Neural cell (in vitro differentiated cells): ENCODE data around the gene KCNS3. TPM values are rescaled to one million over a fixed set of nuclear protein-coding genes. Genes with fewer than 3 reads are reported as not detected.

Source experiments
- H2AFZ ChIP-seq: fragments of 200-600, 300-800 bp; sonication (generic), shearing (Covaris generic); 2 replicates; pipeline ENCODE4 v1.6.0; 2014; ENCODE audit warnings: low read depth, mild to moderate bottlenecking, antibody characterized with exemption, low read length, moderate library complexity
- H3F3A ChIP-seq: fragments of 200-600 bp; shearing (Covaris generic); 2 replicates; pipeline ENCODE4 v1.6.1; 2016; ENCODE audit warnings: mild to moderate bottlenecking, moderate library complexity, mixed read lengths, antibody characterized with exemption, low read length; ENCODE audit not compliant: insufficient read depth, poor library complexity, severe bottlenecking
- H3K27ac ChIP-seq: fragments of 200-600, 300-800 bp; sonication (generic), shearing (Covaris generic); 2 replicates; pipeline ENCODE4 v1.5.1; 2014; ENCODE audit warnings: mild to moderate bottlenecking, low read length, moderate library complexity
- H3K27me3 ChIP-seq: fragments of 300-800, 200-600 bp; sonication (generic), shearing (Covaris generic); 2 replicates; pipeline ENCODE4 v1.6.0; 2014; ENCODE audit warnings: mild to moderate bottlenecking, low read depth, low read length, moderate library complexity; ENCODE audit not compliant: insufficient read depth
- H3K36me3 ChIP-seq: fragments of 300-800, 200-600 bp; sonication (generic), shearing (Covaris generic); 2 replicates; pipeline ENCODE4 v1.5.1; 2014; ENCODE audit warnings: mild to moderate bottlenecking, antibody characterized with exemption, low read length, moderate library complexity; ENCODE audit not compliant: insufficient read depth
- H3K4me2 ChIP-seq: fragments of 300-800, 200-600 bp; sonication (generic), shearing (Covaris generic); 2 replicates; pipeline ENCODE4 v1.6.0; 2014; ENCODE audit warnings: mild to moderate bottlenecking, low read length
- H3K4me3 ChIP-seq: fragments of 300-800, 200-600 bp; sonication (generic), shearing (Covaris generic); 2 replicates; pipeline ENCODE4 v1.5.1; 2014; ENCODE audit warnings: mild to moderate bottlenecking, low read length, moderate library complexity
- H3K79me2 ChIP-seq: fragments of 200-600 bp; shearing (Covaris generic); replicated peaks from 2 replicates; pipeline ENCODE4 v1.6.0; 2014; ENCODE audit warnings: mild to moderate bottlenecking, low read length, moderate library complexity; ENCODE audit not compliant: insufficient read depth
- H3K9ac ChIP-seq: fragments of 300-800, 200-600 bp; sonication (generic), shearing (Covaris generic); 2 replicates; pipeline ENCODE4 v1.6.1; 2016; ENCODE audit warnings: mild to moderate bottlenecking, low read length, mixed read lengths
- H3K9me2 ChIP-seq: fragments of 200-600 bp; shearing (Covaris generic); 2 replicates; pipeline ENCODE4 v1.6.1; 2016; ENCODE audit warnings: mild to moderate bottlenecking, low read length, mixed read lengths; ENCODE audit not compliant: insufficient read depth
- H3K9me3 ChIP-seq: fragments of 200-600, 300-800 bp; sonication (generic), shearing (Covaris generic); 2 replicates; pipeline ENCODE4 v1.6.1; 2016; ENCODE audit warnings: mild to moderate bottlenecking, mixed run types, low read length, moderate library complexity, mixed read lengths
- H4K20me1 ChIP-seq: fragments of 200-600 bp; shearing (Covaris generic); 2 replicates; pipeline ENCODE4 v1.6.1; 2016; ENCODE audit warnings: mild to moderate bottlenecking, mixed run types; ENCODE audit not compliant: insufficient read depth
- EP300 ChIP-seq: fragments of 450-650 bp; conservative IDR thresholded peaks from 2 replicates; pipeline ENCODE4 v1.6.1; 2014; ENCODE audit warnings: antibody characterized with exemption, mild to moderate bottlenecking, moderate library complexity; ENCODE audit not compliant: poor library complexity, severe bottlenecking
- EZH2 ChIP-seq: fragments of 200-600, 300-800 bp; shearing (Covaris generic), sonication (generic); IDR thresholded peaks from 2 replicates; pipeline ENCODE4 v1.6.1; 2014; ENCODE audit warnings: antibody characterized with exemption, low read length, borderline replicate concordance, mild to moderate bottlenecking; ENCODE audit not compliant: insufficient read depth, poor library complexity, severe bottlenecking
- MXI1 ChIP-seq: fragments of 450-650 bp; conservative IDR thresholded peaks from 2 replicates; pipeline ENCODE4 v1.6.1; 2014; ENCODE audit warnings: antibody characterized with exemption, mild to moderate bottlenecking; ENCODE audit not compliant: poor library complexity, severe bottlenecking
- POLR2AphosphoS5 ChIP-seq: IDR thresholded peaks from 2 replicates; pipeline ENCODE4 v1.6.1; 2012
- RAD21 ChIP-seq: fragments of 450-650 bp; conservative IDR thresholded peaks from 2 replicates; pipeline ENCODE4 v1.6.1; 2014; ENCODE audit warnings: antibody characterized with exemption, mild to moderate bottlenecking, moderate library complexity
- SMC3 ChIP-seq: fragments of 450-650 bp; conservative IDR thresholded peaks from 2 replicates; pipeline ENCODE4 v1.6.1; 2014; ENCODE audit warnings: antibody characterized with exemption, mild to moderate bottlenecking, moderate library complexity; ENCODE audit not compliant: poor library complexity
- TAF1 ChIP-seq: IDR thresholded peaks from 2 replicates; pipeline ENCODE4 v1.6.1; 2012; ENCODE audit warnings: low read depth
- polyA plus RNA-seq: library from polyadenylated mRNA; depleted of rRNA; stranded (reverse); fragments of >200 nt; gene quantifications from 2 replicates; pipeline ENCODE4 v1.2.3, GENCODE V29; 2014
- TF ChIP-seq, protein P1 (sequence below): fragments of 450-650 bp; IDR thresholded peaks from 2 replicates; pipeline ENCODE4 v1.5.1; 2014; ENCODE audit warnings: antibody characterized with exemption, mild to moderate bottlenecking, moderate library complexity; ENCODE audit not compliant: poor library complexity, severe bottlenecking
- TF ChIP-seq, protein P2 (sequence below): IDR thresholded peaks from 2 replicates; pipeline ENCODE4 v1.6.1; 2012; ENCODE audit warnings: borderline replicate concordance

The KCNS3 gene
- polyA plus RNA-seq, 1 donor from 2014 or later: 0.15 TPM

DNA sequence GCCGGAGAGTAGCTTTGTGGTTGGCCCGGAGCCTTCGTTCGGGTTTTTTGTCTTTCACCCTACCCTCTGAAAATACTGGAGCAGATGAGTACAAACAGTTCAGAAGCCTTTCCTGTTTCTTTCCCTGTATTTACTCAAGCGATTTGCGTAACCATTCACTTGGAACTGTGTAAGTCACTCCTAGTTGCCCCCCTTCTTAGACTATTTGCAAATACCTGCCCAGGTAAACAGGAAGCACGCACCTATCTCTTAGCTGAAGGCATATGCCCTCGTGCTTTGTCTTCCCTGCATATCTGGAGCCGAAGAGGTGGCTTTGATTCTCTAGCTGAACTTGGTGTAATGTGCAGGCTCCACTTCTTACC lies 1.4 kb downstream of the KCNS3 start:
- Histone ChIP-seq H4K20me1 (no peaks in the 10 kb centered on the region), H2AFZ (no peak overlapping the region), H3F3A (no peaks in the 10 kb centered on the region), H3K4me2 (no peak overlapping the region), H3K36me3 (no peaks in the 10 kb centered on the region), H3K79me2 (no peaks in the 10 kb centered on the region), H3K4me3 (peak overlapping the region; percentile 88), H3K9ac (no peak overlapping the region), H3K27ac (no peak overlapping the region), H3K9me3 (no peaks in the 10 kb centered on the region), H3K27me3 (peaks cover 54% of the 10 kb centered on the region), H3K9me2 (no peaks in the 10 kb centered on the region)
- no peak for TF ChIP-seq POLR2AphosphoS5
- no peak for TF ChIP-seq EP300
- TF ChIP-seq RAD21: no peak
- TF ChIP-seq, protein P1, sequence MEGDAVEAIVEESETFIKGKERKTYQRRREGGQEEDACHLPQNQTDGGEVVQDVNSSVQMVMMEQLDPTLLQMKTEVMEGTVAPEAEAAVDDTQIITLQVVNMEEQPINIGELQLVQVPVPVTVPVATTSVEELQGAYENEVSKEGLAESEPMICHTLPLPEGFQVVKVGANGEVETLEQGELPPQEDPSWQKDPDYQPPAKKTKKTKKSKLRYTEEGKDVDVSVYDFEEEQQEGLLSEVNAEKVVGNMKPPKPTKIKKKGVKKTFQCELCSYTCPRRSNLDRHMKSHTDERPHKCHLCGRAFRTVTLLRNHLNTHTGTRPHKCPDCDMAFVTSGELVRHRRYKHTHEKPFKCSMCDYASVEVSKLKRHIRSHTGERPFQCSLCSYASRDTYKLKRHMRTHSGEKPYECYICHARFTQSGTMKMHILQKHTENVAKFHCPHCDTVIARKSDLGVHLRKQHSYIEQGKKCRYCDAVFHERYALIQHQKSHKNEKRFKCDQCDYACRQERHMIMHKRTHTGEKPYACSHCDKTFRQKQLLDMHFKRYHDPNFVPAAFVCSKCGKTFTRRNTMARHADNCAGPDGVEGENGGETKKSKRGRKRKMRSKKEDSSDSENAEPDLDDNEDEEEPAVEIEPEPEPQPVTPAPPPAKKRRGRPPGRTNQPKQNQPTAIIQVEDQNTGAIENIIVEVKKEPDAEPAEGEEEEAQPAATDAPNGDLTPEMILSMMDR: no peak
- TF ChIP-seq, protein P2, sequence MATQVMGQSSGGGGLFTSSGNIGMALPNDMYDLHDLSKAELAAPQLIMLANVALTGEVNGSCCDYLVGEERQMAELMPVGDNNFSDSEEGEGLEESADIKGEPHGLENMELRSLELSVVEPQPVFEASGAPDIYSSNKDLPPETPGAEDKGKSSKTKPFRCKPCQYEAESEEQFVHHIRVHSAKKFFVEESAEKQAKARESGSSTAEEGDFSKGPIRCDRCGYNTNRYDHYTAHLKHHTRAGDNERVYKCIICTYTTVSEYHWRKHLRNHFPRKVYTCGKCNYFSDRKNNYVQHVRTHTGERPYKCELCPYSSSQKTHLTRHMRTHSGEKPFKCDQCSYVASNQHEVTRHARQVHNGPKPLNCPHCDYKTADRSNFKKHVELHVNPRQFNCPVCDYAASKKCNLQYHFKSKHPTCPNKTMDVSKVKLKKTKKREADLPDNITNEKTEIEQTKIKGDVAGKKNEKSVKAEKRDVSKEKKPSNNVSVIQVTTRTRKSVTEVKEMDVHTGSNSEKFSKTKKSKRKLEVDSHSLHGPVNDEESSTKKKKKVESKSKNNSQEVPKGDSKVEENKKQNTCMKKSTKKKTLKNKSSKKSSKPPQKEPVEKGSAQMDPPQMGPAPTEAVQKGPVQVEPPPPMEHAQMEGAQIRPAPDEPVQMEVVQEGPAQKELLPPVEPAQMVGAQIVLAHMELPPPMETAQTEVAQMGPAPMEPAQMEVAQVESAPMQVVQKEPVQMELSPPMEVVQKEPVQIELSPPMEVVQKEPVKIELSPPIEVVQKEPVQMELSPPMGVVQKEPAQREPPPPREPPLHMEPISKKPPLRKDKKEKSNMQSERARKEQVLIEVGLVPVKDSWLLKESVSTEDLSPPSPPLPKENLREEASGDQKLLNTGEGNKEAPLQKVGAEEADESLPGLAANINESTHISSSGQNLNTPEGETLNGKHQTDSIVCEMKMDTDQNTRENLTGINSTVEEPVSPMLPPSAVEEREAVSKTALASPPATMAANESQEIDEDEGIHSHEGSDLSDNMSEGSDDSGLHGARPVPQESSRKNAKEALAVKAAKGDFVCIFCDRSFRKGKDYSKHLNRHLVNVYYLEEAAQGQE: no peak
- no peak for TF ChIP-seq EZH2
- no peak for TF ChIP-seq TAF1
- TF ChIP-seq SMC3: no peak
- TF ChIP-seq MXI1: no peak

DNA sequence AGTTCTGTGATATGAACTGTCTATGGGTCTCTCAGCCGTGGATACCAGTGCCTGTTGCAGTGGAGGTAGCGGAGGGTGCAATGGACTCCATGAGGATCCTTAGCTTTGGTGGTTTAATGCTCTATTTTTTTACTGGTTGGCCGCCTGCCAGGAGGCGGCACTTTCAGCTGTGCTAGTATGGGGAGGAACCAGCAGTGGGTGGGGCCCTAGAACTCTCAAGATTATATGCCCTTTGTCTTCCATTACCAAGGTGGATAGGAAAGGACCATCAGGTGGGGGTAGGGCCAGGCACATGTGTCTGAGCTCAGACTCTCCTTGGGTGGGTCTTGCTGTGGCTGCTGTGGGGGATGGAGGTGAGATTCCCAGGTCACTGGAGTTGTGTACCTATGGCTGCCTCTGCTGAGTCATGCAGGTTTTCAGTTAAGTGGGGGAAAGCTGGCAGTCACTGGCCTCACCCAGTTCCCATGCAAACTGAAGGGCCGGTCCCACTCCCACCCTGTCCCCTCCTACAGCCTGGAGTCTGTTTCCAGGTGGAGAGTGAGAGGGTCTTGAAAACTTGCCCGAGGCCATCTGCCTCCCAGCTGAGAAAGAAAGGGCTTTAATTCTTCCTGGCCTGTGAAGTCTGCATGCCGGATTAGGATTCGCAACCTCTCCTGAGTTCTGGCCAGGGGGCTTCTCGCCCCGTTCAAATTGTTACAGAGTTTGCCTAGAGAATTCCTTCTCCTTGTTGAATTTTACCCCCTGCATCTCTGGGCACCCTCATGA lies 14.5 kb downstream of the KCNS3 start:
- no peak overlapping the region for H3K4me3 ChIP-seq
- TF ChIP-seq EZH2 (no peak), EP300 (no peak), POLR2AphosphoS5 (no peak), TAF1 (no peak), SMC3 (no peak), RAD21 (no peak), MXI1 (no peak)
- TF ChIP-seq, protein P1: no peak
- TF ChIP-seq, protein P2: no peak
- H3F3A ChIP-seq: no peaks in the 10 kb centered on the region
- no peaks in the 10 kb centered on the region for H3K9me2 ChIP-seq
- no peak overlapping the region for H3K9ac ChIP-seq
- no peaks in the 10 kb centered on the region for H3K9me3 ChIP-seq
- no peaks in the 10 kb centered on the region for H3K27me3 ChIP-seq
- H3K27ac ChIP-seq: no peak overlapping the region
- H2AFZ ChIP-seq: no peak overlapping the region
- H3K79me2 ChIP-seq: no peaks in the 10 kb centered on the region
- H3K36me3 ChIP-seq: no peaks in the 10 kb centered on the region
- no peaks in the 10 kb centered on the region for H4K20me1 ChIP-seq
- no peak overlapping the region for H3K4me2 ChIP-seq
